ENCODE data around the gene LBHD1. TPM values are rescaled to one million over a fixed set of nuclear protein-coding genes. Genes with fewer than 3 reads are reported as not detected.

LBHD1 gene
- total and polyA plus RNA-seq, 2 of the 4 experiments (the other 2 are of a cell fraction) = 1.6 to 4.0 TPM

DNA sequence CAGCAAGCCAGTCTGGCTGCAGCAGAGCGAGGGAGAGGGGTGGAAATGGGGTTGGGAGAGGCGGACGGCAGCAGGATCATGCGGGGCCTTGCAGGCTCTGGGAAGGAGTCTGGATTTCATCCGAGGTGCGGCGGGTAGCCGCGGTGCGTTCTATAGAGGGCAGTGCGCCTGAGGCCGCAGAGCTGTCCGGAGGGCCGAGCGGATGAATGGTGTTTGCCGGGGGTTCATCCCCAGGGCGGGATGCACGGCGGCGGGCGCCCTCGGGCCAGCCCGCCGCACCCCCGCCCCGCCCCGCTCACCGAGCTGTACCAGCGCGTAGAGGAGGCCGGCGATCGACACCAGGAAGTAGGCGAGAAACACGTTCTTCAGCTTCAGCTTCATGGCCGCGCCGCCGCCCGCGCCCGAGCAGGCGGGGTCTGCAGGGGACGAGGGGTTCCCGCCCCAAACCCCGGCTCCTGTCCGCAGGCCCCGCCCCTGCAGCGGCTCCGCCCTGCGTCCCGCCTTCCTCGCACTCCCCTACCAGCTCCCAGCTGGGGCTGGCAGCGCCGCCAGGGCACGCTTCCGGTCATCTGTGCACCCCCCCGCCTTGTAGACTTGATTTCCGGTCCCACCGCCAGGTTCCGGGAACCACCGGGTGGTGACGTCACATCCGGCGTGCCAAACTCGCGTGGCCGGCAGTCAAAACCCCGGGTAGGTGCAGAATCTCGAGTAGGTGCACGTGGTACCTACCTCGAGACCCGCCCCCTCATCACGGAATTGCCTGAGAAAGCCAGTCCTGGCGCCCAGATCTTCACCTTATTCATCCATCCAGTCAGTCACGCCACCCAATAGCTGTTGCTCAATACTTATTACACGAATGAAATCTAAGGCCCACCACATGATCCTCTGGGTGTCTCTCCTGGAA lies 50.2 kb downstream of the LBHD1 start, which contains the start of gene B3GAT3 (continued):
- TF ChIP-seq MXI1 (IDR thresholded peaks at IDR 0.05; ENCODE audit: borderline replicate concordance, low read depth, low read length) = peak; percentile 99
- no peak for TF ChIP-seq RFX5 (IDR thresholded peaks at IDR 0.05; ENCODE audit: low read depth, low read length)
- peak; percentile 70 for TF ChIP-seq BHLHE40 (IDR thresholded peaks at IDR 0.05; ENCODE audit: low read depth, low read length)
- TF ChIP-seq MAFK (IDR thresholded peaks at IDR 0.05; ENCODE audit: low read depth, low read length) = no peak; the same call in 1 of the 2 replicates
- TF ChIP-seq, protein P1, sequence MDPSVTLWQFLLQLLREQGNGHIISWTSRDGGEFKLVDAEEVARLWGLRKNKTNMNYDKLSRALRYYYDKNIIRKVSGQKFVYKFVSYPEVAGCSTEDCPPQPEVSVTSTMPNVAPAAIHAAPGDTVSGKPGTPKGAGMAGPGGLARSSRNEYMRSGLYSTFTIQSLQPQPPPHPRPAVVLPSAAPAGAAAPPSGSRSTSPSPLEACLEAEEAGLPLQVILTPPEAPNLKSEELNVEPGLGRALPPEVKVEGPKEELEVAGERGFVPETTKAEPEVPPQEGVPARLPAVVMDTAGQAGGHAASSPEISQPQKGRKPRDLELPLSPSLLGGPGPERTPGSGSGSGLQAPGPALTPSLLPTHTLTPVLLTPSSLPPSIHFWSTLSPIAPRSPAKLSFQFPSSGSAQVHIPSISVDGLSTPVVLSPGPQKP (IDR thresholded peaks at IDR 0.05; ENCODE audit: borderline replicate concordance, low read depth, low read length) = no peak
